Mucosa of descending colon (tissue), 3 donors: ENCODE data around the gene RNU6-9. TPM values are rescaled to one million over a fixed set of nuclear protein-coding genes. Genes with fewer than 3 reads are reported as not detected.

Experiments
- ATAC-seq: fragments of 200-7000 bp; cut with Tn5 transposase; one replicate; pipeline ENCODE4 v1.9.1; 2020; ENCODE audit warnings: mild to moderate bottlenecking, moderate library complexity
- DNase-seq, 3 donors: peaks; one replicate each; pipeline ENCODE4 v3.0.0-alpha.2; 2020
- H3K36me3 ChIP-seq: fragments of 200-600 bp; one replicate; pipeline ENCODE4 v1.8.0; 2021; ENCODE audit warnings: low read depth, mild to moderate bottlenecking
- H3K4me1 ChIP-seq: fragments of 200-600 bp; one replicate; pipeline ENCODE4 v1.8.0; 2021; ENCODE audit warnings: low read depth, mild to moderate bottlenecking
- H3K4me3 ChIP-seq: fragments of 200-600 bp; one replicate; pipeline ENCODE4 v1.8.0; 2021; ENCODE audit warnings: mild to moderate bottlenecking
- H3K9me3 ChIP-seq: fragments of 200-600 bp; one replicate; pipeline ENCODE4 v1.8.0; 2021; ENCODE audit warnings: mild to moderate bottlenecking
- intact Hi-C, 2 donors: fragments of 100-400 bp; cut with DNase I in 1 of 2; cut with micrococcal nuclease in 1 of 2; formaldehyde crosslinking; loops; one replicate each; pipeline versions ENCODE4 v1.11.0 to v1.11.1; 2022; cut with DNase I, micrococcal nuclease
- total RNA-seq, 3 donors: library from RNA; stranded (reverse); fragmentation: NEBNext Ultra II Directional in 2 of 3; extraction: Animal tissue kit (Norgen Biotek cat#: 25700) in 2 of 3; gene quantifications; one replicate each; pipeline versions ENCODE4 v1.2.1 to v1.2.4, GENCODE V29; 2021 to 2023
- TF ChIP-seq, protein P1 (sequence below): fragments of 200-600 bp; IDR thresholded peaks from one replicate; pipeline ENCODE4 v1.8.0; 2022; ENCODE audit warnings: antibody characterized with exemption, mild to moderate bottlenecking
- donor health status: DM: no; HTN: no; CAD: no; lungs with moderate emphysema.
- donor health status: DM: no; HTN: no; CAD: no.
- donor health status: DM: no; HTN: yes; CAD: no.

RNU6-9 gene
- total RNA-seq, 3 donors from 2014 or later, result not detected

DNA sequence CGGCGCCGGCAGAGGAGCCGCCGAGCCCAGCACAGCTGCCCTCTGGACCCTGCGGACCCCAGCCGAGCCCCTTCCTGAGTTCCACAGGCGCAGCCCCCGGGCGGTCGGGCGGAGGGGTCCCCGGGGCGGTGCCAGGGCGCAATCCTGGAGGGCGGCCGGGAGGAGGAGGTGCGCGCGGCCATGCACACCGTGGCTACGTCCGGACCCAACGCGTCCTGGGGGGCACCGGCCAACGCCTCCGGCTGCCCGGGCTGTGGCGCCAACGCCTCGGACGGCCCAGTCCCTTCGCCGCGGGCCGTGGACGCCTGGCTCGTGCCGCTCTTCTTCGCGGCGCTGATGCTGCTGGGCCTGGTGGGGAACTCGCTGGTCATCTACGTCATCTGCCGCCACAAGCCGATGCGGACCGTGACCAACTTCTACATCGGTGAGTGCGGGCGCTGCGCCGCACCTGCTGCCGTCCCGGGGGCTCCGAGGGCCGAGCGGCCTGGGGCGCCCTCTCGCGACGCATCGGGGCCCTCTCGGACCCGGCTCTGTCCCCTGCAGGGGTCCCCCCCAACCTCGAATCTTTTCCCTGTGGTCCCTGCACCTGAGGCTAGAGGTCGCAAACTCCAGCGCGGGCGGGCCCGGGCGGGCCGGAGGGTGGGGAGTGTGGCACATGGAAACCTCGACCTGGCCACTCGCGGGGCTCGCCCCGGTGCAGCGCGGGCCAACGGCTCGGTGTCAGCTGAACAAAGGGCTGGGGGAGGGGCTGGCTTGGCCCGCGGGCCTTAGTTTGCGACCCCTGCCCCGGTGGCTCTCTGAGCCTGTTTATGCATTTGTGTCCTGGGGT is 24.3 kb downstream of the RNU6-9 start, which contains the start of gene KISS1R:
KISS1R (plus strand) TSS at position 11 of the 829 bp plus-strand sequence; CDS start at position 181, 170 bp downstream.
- ATAC-seq (peak; percentile 20), DNase-seq (peak; percentile 45 to 74 (median 54))
- no peaks in the 10 kb centered on the region for H3K9me3 ChIP-seq
- H3K4me1 ChIP-seq, result peaks cover 43% of the 10 kb centered on the region
- TF ChIP-seq, protein P1, sequence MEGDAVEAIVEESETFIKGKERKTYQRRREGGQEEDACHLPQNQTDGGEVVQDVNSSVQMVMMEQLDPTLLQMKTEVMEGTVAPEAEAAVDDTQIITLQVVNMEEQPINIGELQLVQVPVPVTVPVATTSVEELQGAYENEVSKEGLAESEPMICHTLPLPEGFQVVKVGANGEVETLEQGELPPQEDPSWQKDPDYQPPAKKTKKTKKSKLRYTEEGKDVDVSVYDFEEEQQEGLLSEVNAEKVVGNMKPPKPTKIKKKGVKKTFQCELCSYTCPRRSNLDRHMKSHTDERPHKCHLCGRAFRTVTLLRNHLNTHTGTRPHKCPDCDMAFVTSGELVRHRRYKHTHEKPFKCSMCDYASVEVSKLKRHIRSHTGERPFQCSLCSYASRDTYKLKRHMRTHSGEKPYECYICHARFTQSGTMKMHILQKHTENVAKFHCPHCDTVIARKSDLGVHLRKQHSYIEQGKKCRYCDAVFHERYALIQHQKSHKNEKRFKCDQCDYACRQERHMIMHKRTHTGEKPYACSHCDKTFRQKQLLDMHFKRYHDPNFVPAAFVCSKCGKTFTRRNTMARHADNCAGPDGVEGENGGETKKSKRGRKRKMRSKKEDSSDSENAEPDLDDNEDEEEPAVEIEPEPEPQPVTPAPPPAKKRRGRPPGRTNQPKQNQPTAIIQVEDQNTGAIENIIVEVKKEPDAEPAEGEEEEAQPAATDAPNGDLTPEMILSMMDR, result no peak
- intact Hi-C loops, result loop anchor here in 1 of 2 donors (5.0 kb wide), 2 partner anchors 55 to 145 kb away; no protein-coding TSS in a partner anchor
- H3K36me3 ChIP-seq, result no peaks in the 10 kb centered on the region
- H3K4me3 ChIP-seq, result no peak within 1 kb of the TSS

DNA sequence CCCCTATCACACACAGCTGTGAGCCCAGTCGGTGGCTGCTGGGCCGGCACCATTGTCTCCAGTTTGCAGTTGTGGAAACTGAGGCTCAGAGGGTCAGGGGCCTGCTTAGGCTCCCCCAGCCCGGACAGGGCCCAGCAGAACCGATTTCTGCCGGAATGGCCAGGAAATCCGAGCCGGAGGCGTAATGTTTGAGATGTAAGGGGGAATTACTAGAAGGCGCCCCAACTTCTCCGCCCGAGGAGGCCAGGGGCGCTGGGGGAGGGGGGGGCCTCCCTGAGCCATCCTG is 24.8 kb downstream of the RNU6-9 start:
- TF ChIP-seq, protein P1, result no peak
- no peak for ATAC-seq
- no peak for DNase-seq
- Histone ChIP-seq H3K4me1 (peaks cover 43% of the 10 kb centered on the region), H3K36me3 (no peaks in the 10 kb centered on the region), H3K4me3 (no peak overlapping the region), H3K9me3 (no peaks in the 10 kb centered on the region)
- intact Hi-C loops, result loop anchor here in 1 of 2 donors (5.0 kb wide), 2 partner anchors 56 to 146 kb away; no protein-coding TSS in a partner anchor

DNA sequence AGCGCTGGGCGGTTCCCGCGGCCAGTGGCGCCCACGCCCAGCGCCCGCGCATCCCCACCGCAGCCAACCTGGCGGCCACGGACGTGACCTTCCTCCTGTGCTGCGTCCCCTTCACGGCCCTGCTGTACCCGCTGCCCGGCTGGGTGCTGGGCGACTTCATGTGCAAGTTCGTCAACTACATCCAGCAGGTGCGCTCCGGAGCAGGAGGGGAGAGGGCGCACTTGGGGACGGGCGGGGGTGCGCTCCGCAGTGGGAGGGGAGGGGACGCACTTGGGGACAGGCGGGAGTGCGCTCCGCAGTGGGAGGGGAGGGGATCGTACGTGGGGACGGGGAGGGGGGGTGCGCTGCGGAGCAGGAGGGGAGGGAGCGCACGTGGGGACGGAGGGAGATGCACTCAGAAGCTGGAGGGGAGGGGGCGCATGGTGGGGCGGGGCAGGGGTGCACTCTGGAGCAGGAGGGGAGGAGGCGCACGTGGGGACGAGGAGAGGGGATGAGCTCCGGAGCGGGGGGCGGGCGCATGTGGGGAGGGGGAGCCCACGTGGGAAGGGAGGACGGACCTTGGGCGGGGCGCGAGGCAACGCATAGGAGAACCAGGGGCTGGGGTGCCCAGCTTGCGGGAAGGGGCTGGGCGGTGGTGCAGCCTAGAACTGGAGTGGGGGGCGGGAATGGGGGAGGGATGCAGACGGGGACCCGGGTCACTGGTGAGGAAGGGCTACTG is 25.4 kb downstream of the RNU6-9 start:
- DNase-seq (peak in 1 of 3 donors; percentile 74), ATAC-seq (no peak)
- Histone ChIP-seq H3K9me3 (no peaks in the 10 kb centered on the region), H3K4me3 (no peak overlapping the region), H3K4me1 (peaks cover 41% of the 10 kb centered on the region), H3K36me3 (no peaks in the 10 kb centered on the region)
- TF ChIP-seq, protein P1, result no peak
- intact Hi-C loops, result loop anchor here in 1 of 2 donors (5.0 kb wide), 2 partner anchors 56 to 146 kb away; no protein-coding TSS in a partner anchor

DNA sequence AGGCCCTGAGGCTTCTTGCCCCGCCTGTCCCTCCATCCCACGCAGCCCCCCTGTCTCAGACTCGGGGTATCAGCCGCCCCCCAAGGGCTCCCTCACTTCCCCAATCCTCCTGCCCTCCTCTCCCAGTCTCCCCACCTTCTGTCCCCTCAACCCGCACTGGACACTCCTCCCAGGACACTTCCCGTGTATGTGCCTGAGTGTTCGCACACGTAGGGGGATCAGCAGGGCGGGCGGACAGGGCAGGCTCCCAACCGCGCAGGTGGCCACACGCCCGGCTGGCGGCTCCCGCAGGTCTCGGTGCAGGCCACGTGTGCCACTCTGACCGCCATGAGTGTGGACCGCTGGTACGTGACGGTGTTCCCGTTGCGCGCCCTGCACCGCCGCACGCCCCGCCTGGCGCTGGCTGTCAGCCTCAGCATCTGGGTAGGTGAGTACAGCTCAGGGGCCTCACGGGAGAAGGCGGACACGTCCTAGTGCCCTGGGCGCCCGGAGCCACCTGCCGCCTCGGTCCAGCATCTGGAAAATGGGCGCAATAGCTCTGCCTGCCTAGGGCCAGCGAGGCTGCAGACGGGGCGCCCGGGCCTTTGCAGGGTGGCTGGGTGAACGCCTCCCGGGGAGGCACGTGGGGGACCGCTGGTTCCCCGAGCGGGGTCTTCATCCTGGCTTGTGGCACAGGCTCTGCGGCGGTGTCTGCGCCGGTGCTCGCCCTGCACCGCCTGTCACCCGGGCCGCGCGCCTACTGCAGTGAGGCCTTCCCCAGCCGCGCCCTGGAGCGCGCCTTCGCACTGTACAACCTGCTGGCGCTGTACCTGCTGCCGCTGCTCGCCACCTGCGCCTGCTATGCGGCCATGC is 26.1 kb downstream of the RNU6-9 start:
- Histone ChIP-seq H3K36me3 (no peaks in the 10 kb centered on the region), H3K4me1 (peaks cover 40% of the 10 kb centered on the region), H3K4me3 (no peak overlapping the region), H3K9me3 (no peaks in the 10 kb centered on the region)
- peak; percentile 62 for ATAC-seq
- intact Hi-C loops, result loop anchor here (5.0 to 10.0 kb wide), 4 partner anchors 55 to 147 kb away; partner anchors contain the start of gene WDR18 (in 2 of the 2)
- TF ChIP-seq, protein P1, result no peak
- DNase-seq, result peak; percentile 53 to 74 (median 66)
